Body of pancreas (tissue), 4 donors: Measurements from ENCODE around the gene SLC35F6. TPM values are rescaled to one million over a fixed set of nuclear protein-coding genes. Genes with fewer than 3 reads are reported as not detected.
"Not testable (repeated sequence)": the region's sequence is repeated elsewhere in the genome, so short reads cannot be mapped to it uniquely, and the experiment has no call there.

Source experiments
- ATAC-seq: fragments of 150-250 bp; one replicate; pipeline ENCODE4 v1.9.1; 2016
- DNase-seq, 4 donors: peaks; one replicate each; pipeline ENCODE4 v3.0.0-alpha.2; 2019
- H3K27ac ChIP-seq, 4 donors: fragments of 200-600 bp; sonication (generic); 1 replicate in 3 of 4; 2 replicates in 1 of 4; pipeline versions ENCODE4 v1.5.1 to v1.6.1; 2016 to 2019; ENCODE audit warnings: mild to moderate bottlenecking in 1 of 4, mixed read lengths in 1 of 4, moderate library complexity in 1 of 4
- H3K27me3 ChIP-seq, 2 donors: fragments of 200-600 bp; sonication (generic); one replicate each; pipeline ENCODE4 v1.6.0; 2016; ENCODE audit warnings: mild to moderate bottlenecking in 1 of 2
- H3K36me3 ChIP-seq, 2 donors: fragments of 200-600 bp; sonication (generic); replicated peaks in 1 of 2; 2 replicates each; pipeline ENCODE4 v1.5.1; 2016; ENCODE audit warnings: low read depth in 2 of 2; ENCODE audit not compliant: insufficient read depth in 1 of 2
- H3K4me1 ChIP-seq: fragments of 200-600 bp; sonication (generic); one replicate; pipeline ENCODE4 v1.6.0; 2016
- H3K4me3 ChIP-seq, 2 donors: fragments of 200-600 bp; sonication (generic); 1 replicate in 1 of 2; 2 replicates in 1 of 2; pipeline ENCODE4 v1.5.1; 2016 to 2019
- H3K9me3 ChIP-seq, 3 donors: fragments of 200-600 bp; sonication (generic); 1 replicate in 2 of 3; 2 replicates in 1 of 3; pipeline ENCODE4 v1.5.1; 2016
- POLR2A ChIP-seq, 3 donors: fragments of 450-650 bp; IDR thresholded peaks; one replicate each; pipeline ENCODE4 v1.6.1; 2016; ENCODE audit warnings: antibody characterized with exemption in 3 of 3, mild to moderate bottlenecking in 2 of 3
- WGBS, 2 donors: methylation state at CpG; one replicate each; pipeline ENCODE4 v1.1.5; 2017; 5-methylcytosine and 5-hydroxymethylcytosine counted together
- intact Hi-C: fragments of 100-400 bp; cut with DNase I; formaldehyde crosslinking; loops from one replicate; pipeline ENCODE4 v1.15.1; 2023
- total RNA-seq, 2 donors: library from RNA; depleted of rRNA; stranded (reverse); fragments of >200 nt; gene quantifications; one replicate each; pipeline ENCODE4 v1.1.0, GENCODE V29; 2016
- TF ChIP-seq, protein P1 (sequence below), 7 experiments: fragments of 450-650 bp in 4 of 7; fragments of 200-600 bp in 3 of 7; sonication (generic) in 3 of 7; IDR thresholded peaks; one replicate each; pipeline ENCODE4 v1.5.1; 2016 to 2019; ENCODE audit warnings: antibody characterized with exemption in 7 of 7

SLC35F6 gene
- total RNA-seq, 2 donors from 2014 or later = 17.8 to 21.8 TPM

DNA sequence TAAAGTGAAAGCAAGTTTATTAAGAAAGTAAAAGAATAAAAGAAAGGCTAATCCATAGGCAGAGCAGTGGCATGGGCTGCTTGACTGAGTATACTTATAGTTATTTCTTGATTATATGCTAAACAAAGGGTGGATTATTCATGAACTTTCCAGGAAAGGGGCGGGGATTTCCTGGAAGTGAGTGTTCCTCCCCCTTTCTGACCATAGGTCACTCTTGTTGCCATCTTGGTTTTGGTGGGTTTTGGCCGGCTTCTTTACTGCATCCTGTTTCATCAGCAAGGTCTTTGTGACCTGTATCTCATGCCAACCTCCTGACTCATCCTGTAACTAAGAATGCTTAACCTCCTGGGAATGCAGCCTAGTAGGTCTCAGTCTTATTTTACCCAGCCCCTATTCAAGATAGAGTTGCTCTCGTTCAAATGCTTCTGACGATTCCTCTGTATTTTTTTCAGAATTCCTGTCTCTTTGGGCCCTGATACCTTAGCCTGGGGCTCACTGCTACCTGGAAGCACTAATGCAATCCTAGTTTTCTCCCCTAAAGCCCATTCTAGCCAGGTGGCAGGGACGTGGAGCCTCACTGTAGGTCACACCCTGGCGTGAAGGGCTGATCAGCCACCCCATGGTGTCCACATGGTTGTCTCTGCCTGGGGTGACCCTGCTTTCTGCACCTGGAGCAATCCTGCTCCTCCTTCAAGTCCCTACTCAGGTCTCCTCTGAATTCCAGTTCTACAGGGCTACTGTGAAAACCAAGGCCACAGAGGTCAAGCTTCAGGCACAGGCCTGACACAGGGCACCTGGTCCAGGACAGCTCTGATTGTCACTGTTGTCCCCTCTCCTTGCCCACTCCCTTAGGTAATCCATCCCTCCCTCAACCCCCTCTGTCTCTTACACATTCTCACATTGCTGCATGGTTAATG, 6.0 kb upstream of the SLC35F6 start:
- H3K4me3 ChIP-seq = no peak overlapping the region
- intact Hi-C loops = no loop called here

DNA sequence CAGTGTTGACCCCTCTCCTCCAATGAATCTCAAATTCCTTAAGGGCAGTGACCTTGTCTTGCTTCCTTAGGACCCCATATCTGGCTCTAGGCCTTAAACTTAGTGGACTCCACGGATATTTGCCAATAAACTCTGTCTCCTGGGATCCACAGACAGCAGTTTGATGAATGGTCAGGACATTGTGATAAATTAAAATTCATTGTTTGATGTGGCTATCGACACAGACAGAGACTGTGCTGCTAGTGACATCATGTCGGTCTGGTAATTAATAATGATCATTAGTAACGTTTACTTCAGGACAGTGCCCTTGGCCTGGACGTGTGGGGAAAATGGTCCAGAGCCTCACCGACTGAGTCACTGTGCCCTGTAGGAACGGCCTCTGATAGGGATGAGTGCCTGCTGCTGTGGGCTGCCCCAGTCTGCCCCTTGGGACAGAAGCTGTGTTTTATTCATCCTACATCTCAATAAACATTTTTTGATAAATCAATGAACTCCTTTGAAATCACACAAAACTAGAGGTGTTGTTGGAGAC, 5.2 kb upstream of the SLC35F6 start:
- no peaks in the 10 kb centered on the region for H3K36me3 ChIP-seq
- WGBS, 2 donors = 71 to 75% methylated on average over 7 of the region's 7 CpGs
- no peak overlapping the region for H3K4me3 ChIP-seq
- ATAC-seq = no peak
- intact Hi-C loops = no loop called here
- peaks cover 10% of the 10 kb centered on the region for H3K4me1 ChIP-seq
- TF ChIP-seq, protein P1, sequence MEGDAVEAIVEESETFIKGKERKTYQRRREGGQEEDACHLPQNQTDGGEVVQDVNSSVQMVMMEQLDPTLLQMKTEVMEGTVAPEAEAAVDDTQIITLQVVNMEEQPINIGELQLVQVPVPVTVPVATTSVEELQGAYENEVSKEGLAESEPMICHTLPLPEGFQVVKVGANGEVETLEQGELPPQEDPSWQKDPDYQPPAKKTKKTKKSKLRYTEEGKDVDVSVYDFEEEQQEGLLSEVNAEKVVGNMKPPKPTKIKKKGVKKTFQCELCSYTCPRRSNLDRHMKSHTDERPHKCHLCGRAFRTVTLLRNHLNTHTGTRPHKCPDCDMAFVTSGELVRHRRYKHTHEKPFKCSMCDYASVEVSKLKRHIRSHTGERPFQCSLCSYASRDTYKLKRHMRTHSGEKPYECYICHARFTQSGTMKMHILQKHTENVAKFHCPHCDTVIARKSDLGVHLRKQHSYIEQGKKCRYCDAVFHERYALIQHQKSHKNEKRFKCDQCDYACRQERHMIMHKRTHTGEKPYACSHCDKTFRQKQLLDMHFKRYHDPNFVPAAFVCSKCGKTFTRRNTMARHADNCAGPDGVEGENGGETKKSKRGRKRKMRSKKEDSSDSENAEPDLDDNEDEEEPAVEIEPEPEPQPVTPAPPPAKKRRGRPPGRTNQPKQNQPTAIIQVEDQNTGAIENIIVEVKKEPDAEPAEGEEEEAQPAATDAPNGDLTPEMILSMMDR (IDR thresholded peaks at IDR 0.05) = no peak
- TF ChIP-seq POLR2A (IDR thresholded peaks at IDR 0.05) = no peak
- no peaks in the 10 kb centered on the region for H3K27me3 ChIP-seq
- H3K27ac ChIP-seq = no peak overlapping the region
- DNase-seq = no peak
- H3K9me3 ChIP-seq = no peaks in the 10 kb centered on the region

More for the DNA sequence above, 6.0 kb upstream of the SLC35F6 start:
- H3K27ac ChIP-seq = peak overlapping the region in 1 of 4 donors; percentile 58
- ATAC-seq (peak; percentile 64), DNase-seq (peak in 3 of 4 donors; percentile 22 to 52 (median 47))
- TF ChIP-seq POLR2A (IDR thresholded peaks at IDR 0.05) = no peak
- TF ChIP-seq, protein P1 (IDR thresholded peaks at IDR 0.05) = no peak
- no peaks in the 10 kb centered on the region for H3K36me3 ChIP-seq
- no peaks in the 10 kb centered on the region for H3K9me3 ChIP-seq
- H3K27me3 ChIP-seq = no peaks in the 10 kb centered on the region
- WGBS, 2 donors = 64 to 76% methylated on average over 4 to 6 of the region's 6 CpGs
- peaks cover 4% of the 10 kb centered on the region for H3K4me1 ChIP-seq

DNA sequence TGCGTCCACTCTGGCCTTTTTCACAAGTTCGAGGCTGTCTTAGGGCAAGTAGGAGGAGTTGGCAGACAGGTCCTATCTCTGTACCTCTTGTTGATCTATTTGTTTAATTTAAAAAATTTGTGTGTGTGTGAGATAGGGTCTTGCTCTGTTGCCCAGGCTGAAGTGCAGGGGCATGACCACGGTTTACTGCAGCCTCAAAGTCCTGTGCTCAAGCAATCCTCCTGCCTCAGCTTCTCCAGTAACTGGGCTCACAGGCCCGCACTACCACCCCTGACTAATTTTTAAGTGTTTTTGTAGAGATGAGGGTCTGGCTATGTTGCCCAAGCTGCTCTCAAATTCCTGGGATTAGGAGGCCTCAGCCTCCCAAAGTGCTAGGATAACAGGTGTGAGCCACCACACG, 4.2 kb upstream of the SLC35F6 start:
- Histone ChIP-seq H3K27ac (no peak overlapping the region), H3K9me3 (no peaks in the 10 kb centered on the region), H3K4me3 (no peak overlapping the region), H3K36me3 (no peaks in the 10 kb centered on the region), H3K4me1 (peaks cover 11% of the 10 kb centered on the region), H3K27me3 (no peaks in the 10 kb centered on the region)
- intact Hi-C loops = no loop called here
- TF ChIP-seq POLR2A (IDR thresholded peaks at IDR 0.05) = no peak
- TF ChIP-seq, protein P1 (IDR thresholded peaks at IDR 0.05) = no peak
- no peak for DNase-seq
- no peak for ATAC-seq
- WGBS, 2 donors = 88 to 93% methylated on average over 5 of the region's 5 CpGs

DNA sequence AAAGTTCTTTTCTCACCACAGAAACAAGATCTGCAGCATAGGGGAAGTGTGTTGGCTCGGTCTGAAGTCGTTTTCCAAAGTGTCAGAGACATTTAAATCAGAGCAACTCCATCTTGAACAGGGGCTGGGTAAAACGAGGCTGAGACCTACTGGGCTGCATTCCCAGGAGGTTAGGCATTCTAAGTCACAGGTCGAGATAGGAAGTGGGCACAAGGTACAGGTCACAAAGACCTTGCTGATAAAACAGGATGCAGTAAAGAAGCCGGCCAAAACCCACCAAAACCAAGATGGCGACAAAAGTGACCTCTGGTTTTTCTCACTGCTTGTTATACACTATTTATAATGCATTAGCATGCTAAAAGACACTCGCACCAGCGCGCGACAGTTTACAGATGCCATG, 3.1 kb upstream of the SLC35F6 start:
- ATAC-seq, H3K27ac ChIP-seq, intact Hi-C loops, H3K9me3 ChIP-seq, H3K27me3 ChIP-seq, H3K4me3 ChIP-seq, H3K36me3 ChIP-seq, DNase-seq: not testable (repeated sequence)
- 67 to 72% methylated on average over 10 of the region's 10 CpGs for WGBS, 2 donors
- peaks cover 22% of the 10 kb centered on the region for H3K4me1 ChIP-seq

DNA sequence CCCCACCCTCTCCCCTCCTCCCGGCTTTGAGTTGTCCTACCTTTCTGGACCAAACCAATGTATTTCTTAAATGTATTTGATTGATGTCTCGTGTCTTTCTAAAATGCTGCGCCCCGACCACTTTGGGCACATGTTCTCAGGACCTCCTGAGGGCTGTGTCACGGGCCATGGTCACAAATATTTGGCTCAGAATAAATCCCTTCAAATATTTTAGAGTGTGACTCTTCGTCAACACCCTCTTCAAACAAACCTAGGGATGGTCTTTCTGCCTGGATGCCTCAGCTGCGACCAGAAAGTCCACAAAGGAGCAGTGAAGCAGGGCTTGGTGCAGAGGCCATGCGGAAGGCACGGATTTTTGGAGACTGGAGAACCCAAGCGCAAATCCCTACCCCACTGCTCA, 1.1 kb upstream of the SLC35F6 start:
- Histone ChIP-seq H3K9me3 (no peaks in the 10 kb centered on the region), H3K27me3 (no peaks in the 10 kb centered on the region), H3K4me1 (peaks cover 36% of the 10 kb centered on the region), H3K4me3 (no peak overlapping the region), H3K36me3 (no peaks in the 10 kb centered on the region), H3K27ac (no peak overlapping the region)
- intact Hi-C loops = no loop called here
- 87 to 94% methylated on average over 9 to 10 of the region's 10 CpGs for WGBS, 2 donors
- TF ChIP-seq POLR2A (IDR thresholded peaks at IDR 0.05) = no peak
- TF ChIP-seq, protein P1 (IDR thresholded peaks at IDR 0.05) = no peak
- ATAC-seq (no peak), DNase-seq (no peak)
